H1 (cell line): ENCODE measurements around the gene ATP11C.

Source experiments
- CTCF ChIP-seq, 3 experiments: IDR thresholded peaks; 1 replicate in 2 of 3; 2 replicates in 1 of 3; pipeline versions ENCODE4 v1.5.1 to v1.6.1; 2011; ENCODE audit warnings: low read length in 3 of 3, mild to moderate bottlenecking in 3 of 3, inconsistent platforms in 2 of 3, low read depth in 1 of 3, moderate library complexity in 1 of 3; ENCODE audit not compliant: insufficient read depth in 1 of 3; ENCODE audit errors: control extremely low read depth in 1 of 3
- EZH2 ChIP-seq: fragments of 200-600 bp; sonication (generic); IDR thresholded peaks from 2 replicates; pipeline ENCODE4 v1.7.1; 2012; ENCODE audit warnings: low read depth, mild to moderate bottlenecking, moderate library complexity, low read length, inconsistent platforms; ENCODE audit not compliant: severe bottlenecking
- GABPA ChIP-seq: IDR thresholded peaks from 2 replicates; pipeline ENCODE4 v1.6.1; 2011; ENCODE audit warnings: mild to moderate bottlenecking, low read length, moderate library complexity, borderline replicate concordance; ENCODE audit not compliant: insufficient read depth
- POLR2AphosphoS5 ChIP-seq: IDR thresholded peaks from 2 replicates; pipeline ENCODE4 v1.6.1; 2011; ENCODE audit warnings: low read depth, low read length
- RXRA ChIP-seq: IDR thresholded peaks from 2 replicates; pipeline ENCODE4 v1.6.1; 2011; ENCODE audit warnings: low read depth, mild to moderate bottlenecking, low read length, moderate library complexity; ENCODE audit not compliant: insufficient read depth
- SUZ12 ChIP-seq: fragments of 200-600 bp; sonication (generic); IDR thresholded peaks from 2 replicates; pipeline ENCODE4 v1.6.1; 2012; ENCODE audit warnings: mild to moderate bottlenecking, inconsistent platforms, low read length, moderate library complexity, mixed read lengths

DNA sequence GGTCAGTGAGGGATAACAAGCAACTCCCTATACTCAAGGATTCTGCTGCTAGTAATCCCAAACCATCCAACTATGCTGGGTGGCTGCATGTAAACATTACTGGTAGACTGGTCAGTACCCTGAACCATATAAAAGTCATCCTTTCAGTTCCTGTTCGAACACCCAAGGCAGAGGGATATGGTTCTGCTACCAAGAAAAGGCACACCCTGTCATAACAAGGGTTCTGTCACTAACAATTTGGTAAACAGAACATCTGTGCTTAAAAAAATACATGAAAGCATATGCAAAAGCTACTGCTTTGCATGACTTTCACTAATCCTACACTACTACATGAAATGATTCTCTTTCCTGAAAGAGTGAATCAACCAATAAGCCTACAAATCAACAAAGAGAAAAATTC lies 148.0 kb downstream of the ATP11C start:
- TF ChIP-seq CTCF (IDR thresholded peaks at IDR 0.05; ENCODE audit: control extremely low read depth in 1 of 3, insufficient read depth in 1 of 3, low read depth in 1 of 3, low read length in 3 of 3) = no peak
- TF ChIP-seq RXRA = no peak
- no peak for TF ChIP-seq EZH2
- no peak for TF ChIP-seq POLR2AphosphoS5
- TF ChIP-seq SUZ12 = no peak
- TF ChIP-seq GABPA = no peak
